WTC11 (cell line): ENCODE measurements around the gene STAG1. TPM values are rescaled to one million over a fixed set of nuclear protein-coding genes. Genes with fewer than 3 reads are reported as not detected.

ENCODE experiments used
- ATAC-seq: fragments of 200-7000 bp; cut with Tn5 transposase; 2 replicates; pipeline ENCODE4 v1.10.0; 2021; ENCODE audit warnings: mild to moderate bottlenecking, moderate library complexity
- CTCF ChIA-PET: fragments of 300-600 bp; sonication (Branson Sonifier 250); formaldehyde crosslinking; loops from one replicate; lab custom pipeline; 2021; ENCODE audit warnings: antibody characterized with exemption; lab: Charles Lee
- POLR2A ChIA-PET: fragments of 350-600 bp; sonication (Branson Sonifier 250); formaldehyde crosslinking; loops from one replicate; lab custom pipeline; 2021; ENCODE audit warnings: antibody characterized with exemption; lab: Charles Lee
- DNase-seq: peaks from one replicate; pipeline ENCODE4 v3.0.0; 2021; ENCODE audit warnings: low spot score
- H3K27ac Mint-ChIP-seq: 2 replicates; pipeline ENCODE4 v1.8.0; 2021; ENCODE audit warnings: mixed read lengths
- H3K27me3 Mint-ChIP-seq: 2 replicates; pipeline ENCODE4 v1.8.0; 2021; ENCODE audit warnings: low read depth, mild to moderate bottlenecking, moderate library complexity, mixed read lengths
- H3K36me3 Mint-ChIP-seq: 2 replicates; pipeline ENCODE4 v1.8.0; 2021; ENCODE audit warnings: mixed read lengths
- H3K4me1 Mint-ChIP-seq: 2 replicates; pipeline ENCODE4 v1.8.0; 2022; ENCODE audit warnings: mixed read lengths
- H3K4me3 Mint-ChIP-seq: 2 replicates; pipeline ENCODE4 v1.8.0; 2021; ENCODE audit warnings: mild to moderate bottlenecking, moderate library complexity, mixed read lengths
- H3K9me3 Mint-ChIP-seq: 2 replicates; pipeline ENCODE4 v1.8.0; 2021; ENCODE audit warnings: mixed read lengths
- ATF1 ChIP-seq: sonication (generic); formaldehyde crosslinking; IDR thresholded peaks from 2 replicates; pipeline ENCODE4 v1.8.1; 2023; ENCODE audit warnings: mild to moderate bottlenecking, moderate library complexity, missing genetic modification reagents
- FOXJ3 ChIP-seq: sonication (generic); formaldehyde crosslinking; IDR thresholded peaks from 2 replicates; pipeline ENCODE4 v1.9.0; 2021; ENCODE audit warnings: missing genetic modification reagents, mild to moderate bottlenecking, borderline replicate concordance
- IRF2 ChIP-seq: sonication (generic); formaldehyde crosslinking; IDR thresholded peaks from 2 replicates; pipeline ENCODE4 v1.8.0; 2022; ENCODE audit warnings: low read depth, missing genetic modification reagents, borderline replicate concordance
- JUN ChIP-seq: sonication (generic); formaldehyde crosslinking; IDR thresholded peaks from 2 replicates; pipeline ENCODE4 v1.8.0; 2023; ENCODE audit warnings: mild to moderate bottlenecking, missing genetic modification reagents
- KAT7 ChIP-seq: sonication (generic); formaldehyde crosslinking; IDR thresholded peaks from 2 replicates; pipeline ENCODE4 v1.8.1; 2023; ENCODE audit warnings: missing genetic modification reagents, mild to moderate bottlenecking, borderline replicate concordance
- MYBL2 ChIP-seq: sonication (generic); formaldehyde crosslinking; IDR thresholded peaks from 2 replicates; pipeline ENCODE4 v1.8.1; 2023; ENCODE audit warnings: mild to moderate bottlenecking, moderate library complexity, missing genetic modification reagents
- NFYB ChIP-seq: sonication (generic); formaldehyde crosslinking; conservative IDR thresholded peaks from 2 replicates; pipeline ENCODE4 v1.8.0; 2022; ENCODE audit warnings: low read depth, missing genetic modification reagents
- NR1H2 ChIP-seq: sonication (generic); formaldehyde crosslinking; IDR thresholded peaks from 2 replicates; pipeline ENCODE4 v1.9.0; 2021; ENCODE audit warnings: mild to moderate bottlenecking, moderate library complexity, missing genetic modification reagents
- NR3C1 ChIP-seq: sonication (generic); formaldehyde crosslinking; conservative IDR thresholded peaks from 2 replicates; pipeline ENCODE4 v1.8.1; 2023; ENCODE audit warnings: low read depth, mild to moderate bottlenecking, missing genetic modification reagents
- OVOL2 ChIP-seq: fragments of 250-450 bp; sonication (Bioruptor Pico); IDR thresholded peaks from 2 replicates; pipeline ENCODE4 v1.9.0; 2021; ENCODE audit warnings: mild to moderate bottlenecking, borderline replicate concordance
- SP1 ChIP-seq: sonication (generic); formaldehyde crosslinking; conservative IDR thresholded peaks from 2 replicates; pipeline ENCODE4 v1.8.1; 2022; ENCODE audit warnings: missing genetic modification reagents
- ZBTB21 ChIP-seq: sonication (generic); formaldehyde crosslinking; IDR thresholded peaks from 2 replicates; pipeline ENCODE4 v1.8.1; 2023; ENCODE audit warnings: mild to moderate bottlenecking, missing genetic modification reagents, borderline replicate concordance
- ZNF121 ChIP-seq: sonication (generic); formaldehyde crosslinking; IDR thresholded peaks from 2 replicates; pipeline ENCODE4 v1.8.0; 2023; ENCODE audit warnings: missing genetic modification reagents
- ZNF138 ChIP-seq: sonication (generic); formaldehyde crosslinking; conservative IDR thresholded peaks from 2 replicates; pipeline ENCODE4 v1.8.1; 2022; ENCODE audit warnings: mild to moderate bottlenecking, moderate library complexity, missing genetic modification reagents
- ZNF263 ChIP-seq: sonication (generic); formaldehyde crosslinking; IDR thresholded peaks from 2 replicates; pipeline ENCODE4 v1.8.1; 2022; ENCODE audit warnings: low read depth, mild to moderate bottlenecking, moderate library complexity, missing genetic modification reagents
- ZNF317 ChIP-seq: sonication (generic); formaldehyde crosslinking; IDR thresholded peaks from 2 replicates; pipeline ENCODE4 v1.8.1; 2023; ENCODE audit warnings: low read depth, mild to moderate bottlenecking, moderate library complexity, missing genetic modification reagents, borderline replicate concordance
- total RNA-seq: library from RNA; stranded (reverse); gene quantifications from 3 replicates; pipeline ENCODE4 v1.2.3, GENCODE V29; 2021
- TF ChIP-seq, protein P1 (sequence below): sonication (generic); formaldehyde crosslinking; IDR thresholded peaks from 2 replicates; pipeline ENCODE4 v1.8.0; 2022; ENCODE audit warnings: mild to moderate bottlenecking, missing genetic modification reagents
- TF ChIP-seq, protein P2 (sequence below): sonication (generic); formaldehyde crosslinking; IDR thresholded peaks from 2 replicates; pipeline ENCODE4 v1.8.0; 2022; ENCODE audit warnings: mild to moderate bottlenecking, missing genetic modification reagents
- TF ChIP-seq, protein P3 (sequence below): sonication (generic); formaldehyde crosslinking; IDR thresholded peaks from 2 replicates; pipeline ENCODE4 v1.8.0; 2023; ENCODE audit warnings: missing genetic modification reagents
- TF ChIP-seq, protein P4 (sequence below): sonication (generic); formaldehyde crosslinking; conservative IDR thresholded peaks from 2 replicates; pipeline ENCODE4 v1.8.1; 2022; ENCODE audit warnings: mild to moderate bottlenecking, missing genetic modification reagents
- TF ChIP-seq, protein P5 (sequence below): sonication (generic); formaldehyde crosslinking; IDR thresholded peaks from 2 replicates; pipeline ENCODE4 v1.8.1; 2022; ENCODE audit warnings: missing genetic modification reagents, borderline replicate concordance
- TF ChIP-seq, protein P6 (sequence below): fragments of 250-450 bp; sonication (Bioruptor Pico); conservative IDR thresholded peaks from 2 replicates; pipeline ENCODE4 v1.9.0; 2021; ENCODE audit warnings: mild to moderate bottlenecking

Gene STAG1
- total RNA-seq, 1 experiment from 2014 or later, result 20.7 TPM

DNA sequence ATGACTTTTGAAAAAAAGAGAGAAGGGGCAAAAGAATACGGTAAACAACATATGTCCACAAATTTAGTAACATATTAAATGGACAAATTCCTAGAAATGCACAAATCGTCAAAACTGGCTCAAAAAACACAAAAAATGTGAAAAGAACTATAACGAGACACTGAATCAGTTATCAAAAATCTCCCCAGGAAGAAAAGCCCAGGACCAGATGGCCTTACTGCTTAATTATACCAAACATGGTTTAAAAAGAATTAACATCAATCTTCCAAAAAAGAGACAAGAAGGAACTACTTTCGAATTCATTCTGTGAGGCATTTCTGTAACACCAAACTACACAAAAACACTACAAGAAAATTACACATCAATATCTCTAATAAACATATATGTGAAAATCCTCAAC, 117.4 kb downstream of the STAG1 start:
- no peak for ATAC-seq
- Mint-ChIP-seq H3K36me3 (no peaks in the 10 kb centered on the region), H3K4me3 (no peak overlapping the region), H3K27me3 (no peaks in the 10 kb centered on the region), H3K4me1 (peaks cover 26% of the 10 kb centered on the region), H3K27ac (peak overlapping the region; percentile 75), H3K9me3 (no peaks in the 10 kb centered on the region)
- TF ChIP-seq, protein P1, sequence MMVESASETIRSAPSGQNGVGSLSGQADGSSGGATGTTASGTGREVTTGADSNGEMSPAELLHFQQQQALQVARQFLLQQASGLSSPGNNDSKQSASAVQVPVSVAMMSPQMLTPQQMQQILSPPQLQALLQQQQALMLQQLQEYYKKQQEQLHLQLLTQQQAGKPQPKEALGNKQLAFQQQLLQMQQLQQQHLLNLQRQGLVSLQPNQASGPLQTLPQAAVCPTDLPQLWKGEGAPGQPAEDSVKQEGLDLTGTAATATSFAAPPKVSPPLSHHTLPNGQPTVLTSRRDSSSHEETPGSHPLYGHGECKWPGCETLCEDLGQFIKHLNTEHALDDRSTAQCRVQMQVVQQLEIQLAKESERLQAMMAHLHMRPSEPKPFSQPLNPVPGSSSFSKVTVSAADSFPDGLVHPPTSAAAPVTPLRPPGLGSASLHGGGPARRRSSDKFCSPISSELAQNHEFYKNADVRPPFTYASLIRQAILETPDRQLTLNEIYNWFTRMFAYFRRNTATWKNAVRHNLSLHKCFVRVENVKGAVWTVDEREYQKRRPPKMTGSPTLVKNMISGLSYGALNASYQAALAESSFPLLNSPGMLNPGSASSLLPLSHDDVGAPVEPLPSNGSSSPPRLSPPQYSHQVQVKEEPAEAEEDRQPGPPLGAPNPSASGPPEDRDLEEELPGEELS (CRISPR knock-in tag), result no peak
- TF ChIP-seq ZNF263 (CRISPR knock-in tag) (no peak), ZBTB21 (CRISPR knock-in tag) (no peak), ATF1 (no peak), JUN (CRISPR knock-in tag) (no peak), SP1 (CRISPR knock-in tag) (no peak), KAT7 (no peak), MYBL2 (CRISPR knock-in tag) (no peak)
- TF ChIP-seq, protein P2, sequence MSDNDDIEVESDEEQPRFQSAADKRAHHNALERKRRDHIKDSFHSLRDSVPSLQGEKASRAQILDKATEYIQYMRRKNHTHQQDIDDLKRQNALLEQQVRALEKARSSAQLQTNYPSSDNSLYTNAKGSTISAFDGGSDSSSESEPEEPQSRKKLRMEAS, result no peak
- DNase-seq, result no peak
- ChIA-PET CTCF (interaction anchor here (1.0 kb wide), 1 partner anchor 117 kb away, joined by 5 read pairs; the partner anchor contains the start of gene STAG1), POLR2A (no interaction called here)

DNA sequence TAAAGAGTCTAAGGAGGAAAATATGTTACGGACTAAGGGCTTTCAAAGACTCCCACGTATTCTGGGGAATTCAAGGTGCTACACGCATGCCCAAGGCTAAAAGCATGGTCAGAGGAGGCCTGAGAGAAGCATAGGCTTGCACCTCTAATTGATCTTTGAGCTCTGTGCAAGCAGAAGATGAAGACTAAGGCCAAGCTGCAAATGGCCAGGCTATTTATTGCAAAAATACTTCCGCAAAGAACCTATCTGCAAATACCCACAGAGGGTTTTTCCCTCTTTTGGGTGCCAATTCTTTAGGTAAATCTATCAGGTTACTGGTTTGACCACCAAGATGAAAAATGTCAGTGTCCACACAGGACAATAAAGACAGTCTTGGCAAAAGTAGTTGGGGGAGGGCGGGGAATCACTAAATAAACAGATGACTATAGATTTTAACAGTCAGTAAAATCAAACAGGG, 119.5 kb downstream of the STAG1 start:
- DNase-seq, result no peak
- CTCF ChIA-PET, result interaction anchor here (2.3 kb wide), 1 partner anchor 120 kb away, joined by 6 read pairs; the partner anchor contains the start of gene STAG1
- POLR2A ChIA-PET, result no interaction called here

DNA sequence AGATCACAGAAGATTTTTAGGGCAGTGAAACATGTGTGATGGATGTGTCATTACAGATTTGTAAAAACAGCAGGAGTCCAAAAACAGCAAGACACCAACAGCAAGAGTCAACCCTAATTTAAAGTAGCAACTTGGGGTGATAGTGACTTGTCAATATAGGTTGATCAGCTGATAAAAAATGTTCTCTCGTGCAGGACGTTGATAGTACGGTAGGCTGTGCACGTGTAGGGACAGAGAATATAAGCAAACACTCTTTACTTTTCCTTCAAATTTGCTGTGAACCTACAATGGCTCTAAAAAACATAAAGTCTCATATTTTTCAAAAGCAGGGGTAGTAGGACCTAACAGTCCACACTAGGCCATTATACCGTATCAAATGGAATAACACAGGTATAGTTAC, 120.8 kb downstream of the STAG1 start:
- ChIA-PET CTCF (no interaction called here), POLR2A (no interaction called here)
- TF ChIP-seq JUN (CRISPR knock-in tag) (no peak), OVOL2 (no peak), NFYB (CRISPR knock-in tag) (no peak), NR1H2 (CRISPR knock-in tag) (no peak), IRF2 (no peak)
- TF ChIP-seq, protein P1 (CRISPR knock-in tag), result no peak
- TF ChIP-seq, protein P3, sequence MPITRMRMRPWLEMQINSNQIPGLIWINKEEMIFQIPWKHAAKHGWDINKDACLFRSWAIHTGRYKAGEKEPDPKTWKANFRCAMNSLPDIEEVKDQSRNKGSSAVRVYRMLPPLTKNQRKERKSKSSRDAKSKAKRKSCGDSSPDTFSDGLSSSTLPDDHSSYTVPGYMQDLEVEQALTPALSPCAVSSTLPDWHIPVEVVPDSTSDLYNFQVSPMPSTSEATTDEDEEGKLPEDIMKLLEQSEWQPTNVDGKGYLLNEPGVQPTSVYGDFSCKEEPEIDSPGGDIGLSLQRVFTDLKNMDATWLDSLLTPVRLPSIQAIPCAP (CRISPR knock-in tag), result no peak
- TF ChIP-seq, protein P4, sequence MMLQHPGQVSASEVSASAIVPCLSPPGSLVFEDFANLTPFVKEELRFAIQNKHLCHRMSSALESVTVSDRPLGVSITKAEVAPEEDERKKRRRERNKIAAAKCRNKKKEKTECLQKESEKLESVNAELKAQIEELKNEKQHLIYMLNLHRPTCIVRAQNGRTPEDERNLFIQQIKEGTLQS (CRISPR knock-in tag), result no peak

More for the DNA sequence above, 119.5 kb downstream of the STAG1 start:
- Mint-ChIP-seq H3K4me1 (peaks cover 26% of the 10 kb centered on the region), H3K27me3 (no peaks in the 10 kb centered on the region), H3K27ac (no peak overlapping the region), H3K36me3 (peaks cover 4% of the 10 kb centered on the region; the same call in 1 of the 2 replicates), H3K4me3 (no peak overlapping the region), H3K9me3 (no peaks in the 10 kb centered on the region)
- ATAC-seq, result no peak
- TF ChIP-seq, protein P4 (CRISPR knock-in tag), result no peak
- no peak for TF ChIP-seq ZNF138 (CRISPR knock-in tag)
- TF ChIP-seq ZNF317 (CRISPR knock-in tag), result no peak
- TF ChIP-seq NR3C1 (CRISPR knock-in tag), result no peak
- no peak for TF ChIP-seq MYBL2 (CRISPR knock-in tag)
- TF ChIP-seq, protein P5, sequence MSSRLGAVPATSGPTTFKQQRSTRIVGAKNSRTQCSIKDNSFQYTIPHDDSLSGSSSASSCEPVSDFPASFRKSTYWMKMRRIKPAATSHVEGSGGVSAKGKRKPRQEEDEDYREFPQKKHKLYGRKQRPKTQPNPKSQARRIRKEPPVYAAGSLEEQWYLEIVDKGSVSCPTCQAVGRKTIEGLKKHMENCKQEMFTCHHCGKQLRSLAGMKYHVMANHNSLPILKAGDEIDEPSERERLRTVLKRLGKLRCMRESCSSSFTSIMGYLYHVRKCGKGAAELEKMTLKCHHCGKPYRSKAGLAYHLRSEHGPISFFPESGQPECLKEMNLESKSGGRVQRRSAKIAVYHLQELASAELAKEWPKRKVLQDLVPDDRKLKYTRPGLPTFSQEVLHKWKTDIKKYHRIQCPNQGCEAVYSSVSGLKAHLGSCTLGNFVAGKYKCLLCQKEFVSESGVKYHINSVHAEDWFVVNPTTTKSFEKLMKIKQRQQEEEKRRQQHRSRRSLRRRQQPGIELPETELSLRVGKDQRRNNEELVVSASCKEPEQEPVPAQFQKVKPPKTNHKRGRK (CRISPR knock-in tag), result no peak
- TF ChIP-seq ATF1, result no peak
- no peak for TF ChIP-seq ZNF121 (CRISPR knock-in tag)
- no peak for TF ChIP-seq FOXJ3 (CRISPR knock-in tag)
- TF ChIP-seq, protein P6, sequence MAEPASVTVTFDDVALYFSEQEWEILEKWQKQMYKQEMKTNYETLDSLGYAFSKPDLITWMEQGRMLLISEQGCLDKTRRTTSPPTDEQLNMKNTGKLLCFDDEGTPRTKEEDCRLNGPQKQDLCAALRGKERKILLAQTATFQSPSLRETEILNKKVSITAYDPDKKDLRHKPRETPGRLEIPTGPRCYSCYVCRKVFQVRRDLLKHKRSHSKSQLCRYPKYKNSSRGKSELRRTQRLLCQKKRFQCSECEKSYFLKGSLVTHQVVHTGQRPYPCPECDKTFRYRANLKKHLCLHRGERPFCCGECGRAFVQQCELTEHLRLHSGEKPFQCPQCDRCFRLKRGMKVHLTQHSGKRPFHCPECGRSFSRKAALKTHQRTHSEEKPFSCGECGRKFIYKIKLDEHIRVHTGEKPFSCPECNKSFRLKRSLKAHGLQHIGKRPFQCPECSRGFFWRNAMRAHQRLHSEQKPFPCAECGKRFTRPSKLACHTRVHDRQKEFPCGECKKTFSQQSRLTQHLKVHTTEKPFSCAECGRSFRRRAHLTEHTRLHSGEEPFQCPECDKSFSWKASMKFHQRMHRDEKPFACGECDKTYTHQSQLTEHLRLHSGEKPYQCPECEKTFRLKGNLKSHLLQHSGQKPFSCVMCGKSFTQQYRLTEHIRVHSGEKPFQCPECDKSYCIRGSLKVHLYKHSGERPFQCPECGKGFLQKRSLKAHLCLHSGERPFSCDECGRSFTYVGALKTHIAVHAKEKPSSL (CRISPR knock-in tag), result no peak
- TF ChIP-seq, all 79 proteins: peak for 0

More for the DNA sequence above, 120.8 kb downstream of the STAG1 start:
- Mint-ChIP-seq H3K27ac (peak overlapping the region; percentile 26; the same call in 1 of the 2 replicates), H3K4me3 (no peak overlapping the region), H3K36me3 (peaks cover 4% of the 10 kb centered on the region; the same call in 1 of the 2 replicates), H3K27me3 (no peaks in the 10 kb centered on the region), H3K4me1 (peaks cover 24% of the 10 kb centered on the region), H3K9me3 (no peaks in the 10 kb centered on the region)
- DNase-seq (no peak), ATAC-seq (no peak)
